Right hindlimb (tissue), 1 donor: Measurements from ENCODE around the gene ELP1.
"Not testable (repeated sequence)": the region's sequence is repeated elsewhere in the genome, so short reads cannot be mapped to it uniquely, and the experiment has no call there.

ENCODE experiments used
- DNase-seq: peaks from one replicate; pipeline ENCODE4 v3.0.0-alpha.2; 2018

Gene ELP1

GRCh38 chr9:108933718-108934322 lies at the start of gene ELP1:
Gene ELP1 (minus strand): TSS chr9:108934124. CDS start chr9:108931146, 2,978 bp downstream.
- DNase-seq, result peak; percentile 95

- no peak for DNase-seq
Measured at GRCh38 chr9:108980893-108981292, 47.0 kb upstream of the ELP1 start.

GRCh38 chr9:108978205-108978604 lies 44.3 kb upstream of the ELP1 start:
- no peak for DNase-seq

GRCh38 chr9:108973895-108974294 lies 40.0 kb upstream of the ELP1 start:
- peak; percentile 24 for DNase-seq

GRCh38 chr9:108972626-108973209 lies 38.8 kb upstream of the ELP1 start:
- DNase-seq, result no peak

- no peak for DNase-seq
Measured at GRCh38 chr9:108972186-108972585, 38.3 kb upstream of the ELP1 start.

- DNase-seq, result not testable (repeated sequence)
Measured at GRCh38 chr9:108971392-108971791, 37.5 kb upstream of the ELP1 start.

- no peak for DNase-seq
Measured at GRCh38 chr9:108967916-108968315, 34.0 kb upstream of the ELP1 start.

GRCh38 chr9:108963459-108964143 lies 29.7 kb upstream of the ELP1 start:
- DNase-seq, result no peak

GRCh38 chr9:108961151-108961550 lies 27.2 kb upstream of the ELP1 start:
- DNase-seq, result no peak

GRCh38 chr9:108960331-108960730 lies 26.4 kb upstream of the ELP1 start:
- DNase-seq, result no peak

GRCh38 chr9:108956631-108957026 lies 22.7 kb upstream of the ELP1 start:
- no peak for DNase-seq

- no peak for DNase-seq
Measured at GRCh38 chr9:108956022-108956630, 22.2 kb upstream of the ELP1 start.

GRCh38 chr9:108953983-108954574 lies 20.2 kb upstream of the ELP1 start:
- no peak for DNase-seq

GRCh38 chr9:108951578-108951977 lies 17.7 kb upstream of the ELP1 start:
- DNase-seq, result no peak

GRCh38 chr9:108950168-108950567 lies 16.2 kb upstream of the ELP1 start:
- DNase-seq, result no peak

GRCh38 chr9:108939975-108940374 lies 6.1 kb upstream of the ELP1 start:
- DNase-seq, result no peak

- no peak for DNase-seq
Measured at GRCh38 chr9:108937561-108938305, 3.8 kb upstream of the ELP1 start.

GRCh38 chr9:108934323-108934893 lies 484 bp upstream of the ELP1 start, which contains the start of gene ABITRAM:
Gene ABITRAM (plus strand): TSS chr9:108934400. CDS start chr9:108934487, 87 bp downstream.
- DNase-seq, result no peak

- no peak for DNase-seq
Measured at GRCh38 chr9:108933231-108933717, 650 bp downstream of the ELP1 start.

GRCh38 chr9:108928386-108928785 lies 5.5 kb downstream of the ELP1 start:
- no peak for DNase-seq

- no peak for DNase-seq
Measured at GRCh38 chr9:108924466-108924865, 9.5 kb downstream of the ELP1 start.
